Activated T-helper 9 cell treated with anti-CD3 and anti-CD28 coated beads, Interleukin-2, amount 50 U/mL, for 16 hours (primary cell): ENCODE results near the gene FCER2.

Experiments used
- DNase-seq: peaks from one replicate; pipeline ENCODE4 v3.0.0-alpha.2; 2020; ENCODE audit warnings: low read depth

FCER2 gene

DNA sequence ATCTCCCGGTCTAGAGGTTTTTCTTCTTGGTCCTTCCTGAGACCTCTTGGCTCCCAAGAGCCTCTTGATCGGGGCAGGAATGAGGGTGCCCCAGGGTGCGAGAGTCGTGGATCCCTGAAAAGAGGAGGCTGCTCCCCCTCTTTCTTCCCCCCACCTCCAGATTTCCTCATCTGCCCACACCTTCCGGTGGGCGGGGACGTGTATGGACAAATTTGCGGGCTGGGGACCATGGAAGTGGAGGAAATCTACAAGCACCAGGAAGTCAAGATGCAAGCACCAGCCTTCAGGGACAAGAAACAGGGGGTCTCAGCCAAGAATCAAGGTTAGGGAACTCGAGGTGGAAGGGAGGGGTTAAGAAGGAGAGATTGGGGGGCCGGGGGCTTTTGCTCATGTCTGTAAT, 25.1 kb downstream of the FCER2 start, which contains the start of gene MCEMP1:
Gene MCEMP1, plus strand, starts transcription at position 237 of the 400 bp plus-strand sequence. Its CDS starts 31 bp downstream, at position 268.
- no peak for DNase-seq

DNA sequence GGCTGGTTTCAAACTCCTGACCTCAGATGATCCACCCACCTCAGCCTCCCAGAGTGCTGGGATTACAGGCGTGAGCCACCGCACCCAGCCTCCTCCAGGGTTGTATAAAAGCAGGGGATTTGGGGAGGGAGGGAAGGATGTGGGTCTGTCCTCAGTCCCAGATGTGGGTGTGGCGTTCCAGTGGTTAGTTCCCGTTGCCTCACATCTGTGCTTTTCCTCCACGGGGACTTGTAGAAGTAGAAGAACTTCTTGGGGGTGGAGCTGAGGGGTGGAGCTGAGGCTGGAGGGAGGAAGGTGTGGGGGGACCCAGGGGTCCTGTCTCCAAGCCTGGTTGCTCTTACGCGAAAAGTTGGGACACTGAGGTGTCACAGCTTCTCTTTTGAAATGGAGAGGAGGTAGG, 25.6 kb downstream of the FCER2 start:
- DNase-seq = no peak

DNA sequence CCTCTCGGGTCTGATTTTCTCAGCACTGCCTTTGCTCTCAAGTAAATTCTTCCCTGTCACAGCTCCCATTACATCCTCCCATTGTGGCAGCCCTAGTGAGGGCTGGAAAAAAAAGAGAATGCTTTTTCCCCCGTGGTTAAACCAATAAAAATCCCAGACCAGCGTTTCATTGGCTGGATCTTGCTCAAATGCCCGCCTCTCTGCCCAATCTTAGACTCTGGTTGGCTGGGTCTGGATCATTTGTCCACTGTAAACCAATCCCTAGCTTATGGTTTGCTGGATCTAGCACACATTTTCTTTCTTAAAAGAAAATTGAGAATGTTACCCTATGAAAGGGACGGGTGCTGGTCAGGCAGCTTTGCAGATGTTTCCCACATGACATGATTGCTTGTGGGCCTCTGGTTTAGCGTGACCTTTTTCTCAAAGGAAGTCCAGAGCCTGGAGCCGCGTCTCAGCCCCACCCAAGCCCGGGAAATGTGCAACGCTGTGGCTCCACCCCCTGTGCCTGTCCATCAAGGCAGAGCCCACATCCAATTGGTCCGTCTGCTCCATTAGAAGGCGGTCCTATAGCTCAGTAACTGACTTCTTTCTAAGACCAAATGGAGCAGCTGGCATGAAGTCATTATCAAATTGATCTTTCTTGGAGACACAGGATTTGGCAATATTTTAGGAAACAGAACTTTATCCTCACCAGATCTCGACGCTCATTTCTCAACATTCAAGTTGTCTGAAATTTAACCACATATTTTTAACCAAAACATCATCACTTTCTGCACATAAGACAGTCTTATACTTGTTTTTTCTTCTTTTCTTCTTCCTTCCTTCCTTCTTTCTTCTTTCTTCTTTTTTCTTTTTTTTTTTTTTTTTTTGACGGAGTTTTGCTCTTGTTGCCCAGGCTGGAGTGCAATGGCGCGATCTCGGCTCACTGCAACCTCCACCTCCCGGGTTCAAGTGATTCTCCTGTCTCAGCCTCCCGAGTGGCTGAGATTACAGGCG, 27.6 kb downstream of the FCER2 start:
- DNase-seq = no peak

DNA sequence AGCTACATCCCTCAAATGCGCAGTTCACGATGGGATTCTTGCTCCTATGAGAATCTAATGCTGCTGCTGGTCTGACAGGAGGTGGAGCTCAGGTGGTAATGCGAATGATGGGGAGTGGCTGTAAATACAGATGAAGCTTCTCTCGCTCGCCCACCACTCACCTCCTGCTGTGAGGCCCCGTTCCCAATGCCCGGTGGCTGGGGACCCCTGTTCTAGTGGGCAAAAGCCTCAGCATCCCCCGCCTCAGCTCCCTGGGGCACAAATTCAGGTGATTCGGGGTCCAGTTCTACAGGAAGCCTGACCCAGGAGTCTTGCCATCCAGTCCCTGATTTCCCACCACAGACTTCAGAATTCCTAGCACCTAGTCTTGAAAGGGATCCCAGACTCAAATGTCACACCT, 29.4 kb downstream of the FCER2 start:
- DNase-seq = no peak

DNA sequence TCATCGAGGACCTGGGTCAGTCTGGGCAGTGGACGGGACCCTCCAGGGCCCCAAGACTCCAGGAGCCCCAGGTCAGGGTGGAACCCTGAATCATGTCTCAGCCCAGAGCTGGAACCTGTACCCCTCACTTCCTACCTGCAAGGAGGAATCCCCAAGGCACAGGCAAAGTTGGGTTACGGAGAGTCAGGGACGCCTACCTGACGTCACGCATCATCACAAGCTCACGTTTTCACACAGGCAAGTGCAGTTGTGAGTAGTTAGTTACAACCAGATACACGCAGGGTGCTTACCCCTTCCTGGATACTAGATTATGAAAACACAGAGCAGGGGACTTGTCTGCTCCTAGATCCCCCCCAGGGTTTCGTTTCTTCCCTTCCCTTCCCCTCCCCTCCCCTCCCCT, 31.1 kb downstream of the FCER2 start:
- no peak for DNase-seq

DNA sequence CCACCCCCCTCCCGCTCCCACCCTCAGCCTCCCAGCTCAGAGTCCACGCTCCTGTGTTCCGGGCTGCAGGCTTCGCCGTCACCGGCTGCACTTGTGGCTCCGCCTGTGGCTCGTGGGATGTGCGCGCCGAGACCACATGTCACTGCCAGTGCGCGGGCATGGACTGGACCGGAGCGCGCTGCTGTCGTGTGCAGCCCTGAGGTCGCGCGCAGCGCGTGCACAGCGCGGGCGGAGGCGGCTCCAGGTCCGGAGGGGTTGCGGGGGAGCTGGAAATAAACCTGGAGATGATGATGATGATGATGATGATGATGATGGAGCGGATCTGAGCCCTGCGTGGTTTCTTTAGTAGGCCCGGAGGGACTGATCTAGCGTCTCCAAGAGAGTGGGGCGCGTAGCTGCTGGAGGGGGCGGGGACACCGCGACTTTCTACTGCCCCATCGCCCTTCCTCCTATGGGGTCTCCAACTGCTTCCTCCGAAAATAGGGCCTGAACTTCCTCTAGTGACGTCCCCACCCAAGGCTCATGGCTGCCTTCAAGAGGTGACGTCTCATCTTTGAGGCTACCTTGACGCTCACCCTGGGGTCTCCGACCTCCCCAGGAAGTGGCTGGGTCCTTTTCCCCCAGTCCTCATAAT, 31.7 kb downstream of the FCER2 start:
- no peak for DNase-seq

DNA sequence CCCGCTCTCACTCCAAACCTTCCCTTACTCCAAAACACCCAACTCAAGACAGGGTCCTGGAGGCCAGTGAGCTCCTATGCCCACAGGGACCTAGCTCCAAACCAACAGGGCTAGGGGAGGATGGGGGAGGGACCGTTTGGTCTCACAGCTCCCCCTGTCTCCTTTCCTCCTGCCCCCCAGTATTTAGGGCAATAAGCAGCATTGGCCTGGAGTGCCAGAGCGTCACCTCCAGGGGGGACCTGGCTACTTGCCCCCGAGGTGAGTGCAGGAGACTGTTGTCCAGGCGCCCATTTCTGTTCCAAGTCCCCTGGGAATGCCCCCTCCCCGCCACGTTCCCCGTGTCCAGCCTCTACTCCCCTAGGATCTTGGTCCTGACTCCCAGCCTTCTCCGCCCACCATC, 32.3 kb downstream of the FCER2 start:
- no peak for DNase-seq

DNA sequence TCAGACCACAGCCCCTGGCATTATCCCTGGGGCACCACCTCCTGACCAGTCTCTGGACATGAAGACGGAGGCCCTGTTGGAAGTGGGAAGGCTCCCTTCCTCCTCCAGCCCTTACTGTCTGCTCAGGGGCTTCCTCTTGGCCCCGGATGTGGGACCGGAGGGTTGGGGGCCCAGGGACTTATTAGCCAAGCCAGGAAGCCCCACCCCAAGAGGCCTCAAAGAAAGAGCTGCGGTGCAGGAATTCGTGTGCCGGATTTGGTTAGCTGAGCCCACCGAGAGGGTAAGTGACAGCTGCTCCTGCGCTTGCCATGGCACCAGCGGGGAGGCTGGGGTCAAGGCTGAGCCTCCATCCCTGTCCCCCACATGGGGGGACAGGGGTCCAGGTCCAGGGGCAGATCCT, 33.1 kb downstream of the FCER2 start, which contains the start of gene RETN:
Gene RETN, plus strand, starts transcription at position 208 of the 400 bp plus-strand sequence. CDS start 278 bp downstream, outside the sequence.
- DNase-seq = no peak

DNA sequence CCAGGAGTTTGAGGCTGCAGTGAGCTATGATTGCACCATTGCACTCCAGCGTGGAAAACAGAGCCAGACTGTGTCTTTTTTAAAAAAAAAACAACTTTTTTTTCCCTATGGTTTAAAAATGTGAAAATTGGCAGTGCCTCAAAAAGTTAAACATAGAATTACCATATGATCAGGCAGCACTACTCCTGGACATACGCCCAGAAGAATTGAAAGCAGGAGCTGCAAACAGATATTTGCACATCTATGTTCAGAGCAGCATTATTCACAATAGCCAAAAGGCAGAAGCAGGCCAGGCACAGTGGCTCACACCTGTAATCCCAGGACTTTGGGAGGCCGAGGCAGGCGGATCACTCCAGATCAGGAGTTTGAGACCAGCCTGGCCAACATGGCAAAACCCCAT, 36.9 kb downstream of the FCER2 start:
- no peak for DNase-seq

DNA sequence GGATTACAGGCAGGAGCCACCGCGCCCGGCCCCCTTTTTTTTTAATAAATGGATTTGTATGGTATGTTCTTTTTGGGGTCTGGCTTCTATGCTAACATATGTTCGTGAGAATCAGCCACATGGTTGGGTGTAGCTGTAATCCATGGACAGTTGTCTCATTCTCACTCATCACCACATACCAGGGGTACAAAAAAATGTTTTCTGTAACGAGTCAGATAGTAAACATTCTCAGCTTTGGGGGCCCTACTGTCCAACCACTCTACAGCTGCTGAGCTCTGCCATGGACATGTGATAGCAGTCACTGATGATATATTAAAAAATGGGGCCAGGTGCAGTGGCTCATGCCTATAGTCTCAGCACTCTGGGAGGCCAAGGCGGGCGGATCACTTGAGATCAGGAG, 38.2 kb downstream of the FCER2 start:
- no peak for DNase-seq

DNA sequence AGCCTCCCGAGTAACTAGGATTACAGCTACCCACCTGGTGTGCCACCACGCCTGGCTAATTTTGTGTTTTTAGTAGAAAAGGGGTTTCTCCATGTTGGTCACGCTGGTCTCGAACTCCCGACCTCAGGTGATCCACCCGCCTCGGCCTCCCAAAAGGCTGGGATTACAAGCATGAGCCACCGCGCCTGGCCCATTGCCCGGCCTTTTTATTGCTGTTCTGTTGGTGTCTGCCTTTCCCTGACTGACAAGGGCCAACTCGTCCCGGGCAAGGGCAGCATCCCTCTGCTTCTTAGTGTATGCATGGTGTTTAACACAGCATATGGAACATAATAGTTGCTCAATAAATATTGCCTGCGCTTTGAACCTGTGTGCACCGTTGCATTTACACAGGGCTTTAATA, 39.3 kb downstream of the FCER2 start:
- no peak for DNase-seq

DNA sequence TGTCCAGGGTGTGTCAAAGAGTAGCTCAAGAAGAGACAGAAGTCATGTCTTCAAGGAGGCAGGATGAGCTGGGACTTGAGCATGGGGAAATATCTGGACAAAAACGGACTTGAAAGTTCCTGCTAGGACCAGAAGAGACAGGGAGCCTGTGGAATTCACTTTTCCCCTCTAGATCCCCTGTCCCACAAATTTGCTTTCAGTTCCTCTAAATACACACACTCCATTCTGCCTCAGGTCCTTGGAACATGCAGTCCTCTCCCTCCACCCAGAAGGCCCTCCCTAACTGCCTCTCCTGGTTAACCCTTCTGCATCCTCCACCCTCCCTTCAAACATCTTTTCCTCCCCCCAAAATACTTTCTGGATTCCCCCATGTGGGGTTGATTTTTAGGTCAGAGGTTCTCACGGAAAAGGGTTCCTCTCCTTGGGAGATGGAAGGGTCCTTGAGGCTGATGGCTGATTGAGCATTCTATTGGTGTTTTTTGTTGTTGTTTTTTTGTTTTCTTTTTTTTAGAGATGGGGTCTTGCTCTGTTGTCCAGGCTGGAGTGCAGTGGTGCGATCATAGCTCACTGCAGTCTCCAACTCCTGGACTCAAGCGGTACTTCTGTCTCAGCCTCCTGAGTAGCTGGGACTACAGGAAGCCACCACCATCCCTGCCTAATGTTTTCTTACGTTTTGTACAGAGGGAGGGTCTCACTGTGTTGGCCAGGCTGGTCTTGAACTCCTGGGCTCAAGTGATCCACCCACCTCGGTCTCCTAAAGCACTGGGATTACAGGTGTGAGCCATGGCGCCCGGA, 40.0 kb downstream of the FCER2 start:
- DNase-seq = no peak

DNA sequence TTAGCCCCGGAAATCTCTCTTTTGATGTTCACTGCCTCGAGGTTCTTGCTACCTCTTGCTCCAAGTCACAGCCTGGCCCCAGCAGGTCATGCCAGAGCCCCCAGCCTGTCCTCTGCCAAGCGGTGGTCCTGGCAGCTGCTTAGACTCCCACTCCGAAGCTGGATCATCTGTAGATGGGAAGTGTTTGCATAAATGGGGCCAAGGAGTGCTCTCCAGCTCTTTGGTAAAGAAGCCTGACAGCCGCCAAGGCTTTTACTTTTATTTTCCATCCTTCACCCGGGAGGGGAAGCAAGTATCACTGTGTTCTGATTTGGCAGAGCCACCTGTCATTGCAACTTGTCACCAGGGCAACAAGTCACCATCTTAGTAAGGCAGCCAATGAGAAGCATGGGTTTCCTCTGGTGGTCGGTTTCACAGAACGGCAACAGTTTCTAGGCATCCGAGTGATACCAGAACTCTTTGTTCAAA, 43.7 kb downstream of the FCER2 start:
- no peak for DNase-seq

DNA sequence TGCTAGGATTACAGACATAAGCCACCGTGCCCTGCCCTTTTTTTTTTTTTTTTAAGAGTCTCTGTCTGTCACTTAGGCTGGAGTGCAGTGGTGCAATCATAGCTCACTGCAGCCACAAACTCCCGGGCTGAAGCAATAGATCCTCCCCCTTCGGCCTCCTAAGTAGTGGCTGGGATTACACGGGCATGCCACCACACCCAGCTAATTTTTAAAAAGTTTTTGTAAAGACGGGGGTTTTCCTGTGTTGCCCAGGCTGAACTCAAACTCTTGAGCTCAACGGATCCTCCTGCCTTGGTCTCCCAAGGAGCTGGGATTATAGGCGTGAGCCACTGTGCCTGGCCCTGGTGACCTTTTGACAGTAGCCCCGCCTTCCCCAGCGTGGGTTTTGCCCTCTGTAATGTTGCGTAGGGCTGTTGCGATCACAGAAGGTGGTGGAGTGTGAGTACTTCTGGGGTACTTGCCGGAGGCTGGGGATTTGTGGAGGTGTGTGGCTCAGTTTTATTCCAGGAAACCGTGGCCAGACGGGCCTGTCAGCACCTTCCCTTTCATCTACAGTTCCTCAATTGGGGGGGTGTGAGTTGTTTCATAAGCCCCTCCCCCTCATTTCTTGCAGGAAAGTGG, 44.7 kb downstream of the FCER2 start:
- no peak for DNase-seq

DNA sequence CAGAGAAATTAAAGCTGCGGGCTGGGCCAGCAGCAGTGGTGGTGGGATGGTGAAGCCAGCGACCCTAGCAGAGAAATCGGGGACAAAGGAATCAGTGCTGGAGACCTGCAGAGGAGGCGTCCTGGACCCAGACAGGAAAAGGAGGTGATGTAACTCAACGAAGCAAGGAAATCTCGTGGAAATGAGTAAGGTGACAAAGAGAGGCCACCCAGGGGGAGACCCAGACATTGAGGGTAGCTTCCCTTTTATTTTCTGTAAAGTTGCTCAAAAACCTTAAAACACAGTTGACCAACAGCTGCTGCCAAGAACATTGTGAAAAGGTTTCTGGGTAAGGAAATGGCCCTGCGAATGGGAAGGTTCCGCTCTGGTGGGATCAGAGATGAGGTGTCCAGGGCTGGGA, 46.4 kb downstream of the FCER2 start:
- no peak for DNase-seq

DNA sequence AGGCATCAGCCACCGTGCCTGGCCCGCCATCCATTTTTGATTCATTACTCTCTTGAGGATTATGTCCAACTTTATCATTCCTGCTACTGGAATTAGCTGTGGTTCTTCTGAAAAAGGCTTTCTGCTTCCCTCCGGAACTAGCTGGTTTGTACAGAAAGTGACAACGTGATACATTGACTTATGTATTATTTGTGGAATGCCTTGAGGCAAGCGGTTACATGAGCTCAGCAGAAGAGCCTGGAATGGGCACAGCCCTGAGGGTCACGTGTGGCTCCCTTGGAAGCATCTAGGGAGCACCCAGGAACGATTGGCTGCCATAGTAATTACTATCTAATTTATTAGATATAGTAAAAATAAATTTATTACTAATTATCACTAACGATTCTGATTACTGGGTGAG, 47.5 kb downstream of the FCER2 start:
- DNase-seq = no peak

DNA sequence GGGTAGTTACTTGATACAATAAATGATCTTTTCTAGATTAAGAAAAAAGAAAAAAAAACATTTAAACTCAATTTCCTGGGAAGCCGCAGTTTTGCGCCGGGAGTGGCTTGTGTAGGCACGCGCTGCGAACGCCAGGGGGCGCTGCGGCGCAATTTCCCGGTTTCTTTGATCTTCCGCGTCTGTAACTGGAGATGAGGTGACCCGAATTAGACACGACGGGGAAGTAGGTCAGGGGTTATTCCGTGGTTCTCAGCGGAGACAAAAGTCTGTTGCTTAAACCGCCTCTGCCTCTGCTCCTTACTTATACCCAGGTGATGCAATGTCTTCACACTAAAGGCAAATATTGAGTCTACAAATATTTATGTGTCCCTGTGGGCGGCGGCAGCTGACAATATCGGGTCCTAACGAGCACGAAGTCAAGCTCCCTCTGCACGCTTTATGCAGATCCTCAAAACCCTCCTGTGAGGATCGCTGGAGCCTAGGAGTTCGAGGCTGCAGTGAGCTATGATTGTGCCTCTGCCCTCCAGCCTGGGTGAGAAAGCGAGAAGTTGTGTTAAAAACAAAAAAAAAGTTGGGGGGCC, 49.8 kb downstream of the FCER2 start:
- peak; percentile 84 for DNase-seq

DNA sequence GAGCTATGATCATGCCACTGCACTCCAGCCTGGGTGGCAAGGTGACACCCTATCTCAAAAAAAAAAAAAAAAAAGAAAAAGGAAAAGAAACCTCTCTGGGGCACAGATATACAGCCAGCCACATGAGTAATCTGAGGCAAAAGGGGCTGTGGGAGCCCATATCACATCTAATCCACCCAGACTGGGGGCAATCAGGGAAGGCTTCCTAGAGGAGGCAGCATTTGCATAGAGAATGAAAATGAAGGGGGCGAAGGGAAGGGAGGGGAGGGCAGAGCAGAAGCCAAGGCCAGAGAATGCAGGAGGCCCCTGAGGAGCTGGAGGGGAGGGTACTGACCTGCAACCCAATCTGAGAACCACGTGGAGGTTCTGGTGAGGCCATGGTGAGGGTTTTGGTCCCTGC, 51.8 kb downstream of the FCER2 start:
- no peak for DNase-seq

DNA sequence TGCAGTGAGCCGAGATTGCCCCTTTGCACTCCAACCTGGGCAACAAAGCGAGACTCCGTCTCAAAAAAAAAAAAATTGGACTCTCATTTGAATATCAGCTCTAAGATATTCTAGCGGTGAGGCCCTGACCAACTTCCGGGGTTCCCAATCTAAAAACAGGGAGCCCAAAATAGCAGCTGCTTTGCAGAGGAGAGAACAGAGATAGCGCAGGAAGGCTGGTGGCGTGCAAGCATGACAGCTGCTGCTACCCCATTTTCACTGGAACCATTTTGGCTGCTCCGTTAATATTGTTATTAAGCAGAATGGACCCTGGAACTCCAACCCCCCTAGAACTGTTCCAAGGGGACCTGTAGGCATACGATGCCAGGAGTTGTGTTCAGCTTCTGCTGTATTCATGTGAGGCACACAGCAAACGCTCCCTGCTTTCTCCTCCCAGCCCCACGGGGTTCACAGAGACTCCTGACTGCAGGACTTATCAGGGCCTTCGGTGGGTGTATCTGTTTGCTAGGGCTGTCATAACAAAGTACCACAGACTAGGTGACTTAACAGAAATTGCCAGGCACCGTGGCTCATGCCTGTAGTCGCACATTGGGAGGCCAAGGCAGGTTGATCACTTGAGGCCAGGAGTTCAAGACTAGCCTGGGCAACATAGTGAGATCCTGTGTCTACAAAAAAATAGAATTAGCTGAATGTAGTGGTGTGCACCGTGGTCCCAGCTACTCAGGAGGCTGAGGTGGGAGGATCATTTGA, 53.5 kb downstream of the FCER2 start:
- no peak for DNase-seq

DNA sequence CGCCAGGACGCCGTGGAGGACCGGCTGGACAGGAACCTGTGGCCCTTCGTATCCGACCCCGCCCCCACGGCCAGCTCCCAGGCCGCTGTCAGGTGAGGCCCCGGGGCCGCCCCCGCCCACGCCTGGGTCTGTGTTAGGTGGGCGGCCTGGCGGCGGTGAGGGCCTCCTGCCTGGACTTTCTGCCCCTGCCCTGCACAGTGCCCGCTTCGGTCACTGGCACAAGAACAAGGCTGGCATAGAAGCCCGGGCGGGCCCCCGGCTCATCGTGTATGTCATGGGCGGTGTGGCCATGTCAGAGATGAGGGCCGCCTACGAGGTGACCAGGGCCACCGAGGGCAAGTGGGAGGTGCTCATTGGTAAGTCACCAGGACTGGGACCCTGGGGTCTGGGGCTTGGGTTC, 54.8 kb downstream of the FCER2 start:
- no peak for DNase-seq

DNA sequence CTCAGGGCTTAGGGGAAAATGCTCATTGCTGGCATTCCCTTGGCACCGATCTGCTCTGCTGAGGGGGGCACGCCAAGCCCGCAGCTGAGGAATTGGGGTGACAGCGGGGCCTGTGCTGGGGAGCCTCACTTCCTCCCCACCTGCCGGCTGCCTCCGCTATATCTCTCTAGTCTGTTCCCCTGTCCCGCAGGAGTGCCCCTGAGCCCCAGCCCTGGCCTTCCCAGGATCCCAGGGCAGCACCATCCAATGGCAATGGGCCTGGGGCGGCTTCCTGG, 55.6 kb downstream of the FCER2 start:
- DNase-seq = no peak
